ENCODE results near the gene MAP4K2.

Gene MAP4K2

DNA sequence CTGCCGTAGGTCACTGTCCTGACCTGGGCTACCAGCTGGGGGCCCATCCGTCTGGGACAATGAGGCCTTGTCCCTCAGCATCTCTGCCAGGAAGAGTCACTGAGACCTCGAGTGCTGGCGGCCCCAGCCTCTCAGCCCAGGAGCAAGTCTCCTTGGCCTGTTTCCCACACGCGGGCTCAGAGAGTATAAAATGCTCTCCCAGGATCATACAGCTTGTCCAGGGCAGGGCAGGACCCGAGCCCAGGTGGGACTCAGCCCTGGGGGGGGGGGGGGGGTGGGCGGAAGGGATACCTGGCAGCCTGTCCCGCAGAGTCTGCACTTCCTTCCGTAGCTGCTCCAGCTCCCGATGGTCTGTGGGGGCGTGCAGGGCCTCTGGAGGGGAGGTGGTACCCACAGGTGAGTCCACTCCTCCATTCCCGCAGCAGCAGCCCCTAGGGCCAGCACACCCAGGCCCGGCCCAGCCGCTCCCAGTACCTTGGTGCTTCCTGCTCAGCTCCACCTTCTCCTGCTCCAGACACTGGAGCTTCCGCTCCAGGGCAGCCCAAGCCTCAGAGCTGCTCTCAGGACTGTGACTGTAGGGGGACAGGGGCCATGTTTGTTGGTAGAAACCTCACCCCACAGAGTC lies 33.5 kb upstream of the MAP4K2 start:
- Histone ChIP-seq H3K4me3 (ENCODE audit: low read depth, low read length, poor library complexity, severe bottlenecking) (no peak overlapping the region), H3K9ac (ENCODE audit: low read length) (no peak overlapping the region), H3K9me2 (ENCODE audit: low read depth, low read length) (no peaks in the 10 kb centered on the region), H3K79me2 (ENCODE audit: insufficient read depth, low read length) (no peaks in the 10 kb centered on the region), H3K27me3 (ENCODE audit: insufficient read depth, low read length) (no peaks in the 10 kb centered on the region), H3K4me2 (ENCODE audit: low read length) (no peak overlapping the region), H3K4me1 (ENCODE audit: insufficient read depth, low read length, severe bottlenecking) (no peaks in the 10 kb centered on the region), H3K9me3 (ENCODE audit: low read length) (no peaks in the 10 kb centered on the region), H4K20me1 (ENCODE audit: insufficient read depth, low read length) (no peaks in the 10 kb centered on the region), H3F3A (ENCODE audit: insufficient read depth, low read length) (no peaks in the 10 kb centered on the region), H3K27ac (ENCODE audit: low read depth, low read length, poor library complexity, severe bottlenecking) (no peak overlapping the region), H3K36me3 (ENCODE audit: insufficient read depth, low read length) (peaks cover 48% of the 10 kb centered on the region), H2AFZ (ENCODE audit: low read length) (no peak overlapping the region)
- TF ChIP-seq CTCF (IDR thresholded peaks at IDR 0.05; ENCODE audit: low read length) = no peak
- no peak for TF ChIP-seq EZH2 (IDR thresholded peaks at IDR 0.05; ENCODE audit: borderline replicate concordance, low read length)

- Histone ChIP-seq H3K79me2 (ENCODE audit: insufficient read depth, low read length) (no peaks in the 10 kb centered on the region), H3K27ac (ENCODE audit: low read depth, low read length, poor library complexity, severe bottlenecking) (no peak overlapping the region), H4K20me1 (ENCODE audit: insufficient read depth, low read length) (no peaks in the 10 kb centered on the region), H3K27me3 (ENCODE audit: insufficient read depth, low read length) (no peaks in the 10 kb centered on the region), H3K36me3 (ENCODE audit: insufficient read depth, low read length) (peaks cover 53% of the 10 kb centered on the region), H3K4me2 (ENCODE audit: low read length) (no peak overlapping the region), H3K4me1 (ENCODE audit: insufficient read depth, low read length, severe bottlenecking) (no peaks in the 10 kb centered on the region), H3K9me3 (ENCODE audit: low read length) (no peaks in the 10 kb centered on the region), H2AFZ (ENCODE audit: low read length) (no peak overlapping the region), H3K4me3 (ENCODE audit: low read depth, low read length, poor library complexity, severe bottlenecking) (no peak overlapping the region), H3K9me2 (ENCODE audit: low read depth, low read length) (no peaks in the 10 kb centered on the region), H3K9ac (ENCODE audit: low read length) (no peak overlapping the region), H3F3A (ENCODE audit: insufficient read depth, low read length) (no peaks in the 10 kb centered on the region)
- no peak for TF ChIP-seq EZH2 (IDR thresholded peaks at IDR 0.05; ENCODE audit: borderline replicate concordance, low read length)
- TF ChIP-seq CTCF (IDR thresholded peaks at IDR 0.05; ENCODE audit: low read length) = no peak
Observed at GRCh38 chr11:64835616-64836447, 32.8 kb upstream of the MAP4K2 start.

DNA sequence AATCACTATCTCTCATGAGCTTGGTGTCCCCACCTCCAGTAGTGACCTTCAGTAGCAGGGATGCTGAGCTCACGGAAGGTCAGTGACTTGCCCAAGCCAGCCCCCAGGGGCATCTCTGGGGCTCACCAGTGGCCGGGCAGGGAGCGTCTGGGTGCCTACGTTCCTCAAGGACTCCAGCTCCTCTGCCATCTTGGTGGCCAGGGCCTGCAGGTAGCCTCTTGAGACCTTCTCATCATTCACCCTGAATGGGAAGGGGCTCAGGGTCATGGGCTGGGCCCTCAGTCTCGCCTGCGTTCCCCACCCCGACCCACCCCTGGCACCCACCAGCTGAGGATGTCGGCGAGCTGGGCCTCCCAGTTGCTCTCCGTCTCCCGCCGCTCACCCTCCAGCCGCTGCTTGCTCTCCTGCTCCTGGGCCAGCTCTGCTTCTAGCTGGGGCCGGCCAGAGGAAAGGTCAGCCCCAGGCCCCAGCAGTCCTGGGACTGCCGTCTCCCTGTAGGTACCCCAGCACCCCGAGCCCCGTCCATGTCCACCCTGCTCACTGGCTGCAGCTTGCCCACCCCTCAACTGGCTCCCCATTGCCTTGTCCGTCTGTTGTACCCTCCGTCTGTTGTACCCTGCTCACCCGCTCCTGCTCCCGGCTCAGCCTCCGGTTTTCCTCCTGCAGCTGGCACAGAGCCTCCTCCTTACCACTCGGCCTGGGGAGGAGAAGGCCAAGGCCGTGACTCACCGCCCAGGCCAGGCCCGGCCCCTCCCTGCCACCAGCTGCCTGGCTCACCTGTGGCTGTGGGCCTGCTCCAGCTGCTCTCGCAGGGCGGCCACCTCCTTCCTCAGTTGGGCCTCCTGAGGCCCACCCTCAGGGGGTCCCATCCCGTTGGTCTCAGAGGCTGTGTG lies 32.0 kb upstream of the MAP4K2 start:
- Histone ChIP-seq H3K9me2 (ENCODE audit: low read depth, low read length) (no peaks in the 10 kb centered on the region), H3K36me3 (ENCODE audit: insufficient read depth, low read length) (peaks cover 55% of the 10 kb centered on the region), H2AFZ (ENCODE audit: low read length) (no peak overlapping the region), H3K9me3 (ENCODE audit: low read length) (no peaks in the 10 kb centered on the region), H4K20me1 (ENCODE audit: insufficient read depth, low read length) (no peaks in the 10 kb centered on the region), H3F3A (ENCODE audit: insufficient read depth, low read length) (no peaks in the 10 kb centered on the region), H3K4me3 (ENCODE audit: low read depth, low read length, poor library complexity, severe bottlenecking) (no peak overlapping the region), H3K79me2 (ENCODE audit: insufficient read depth, low read length) (no peaks in the 10 kb centered on the region), H3K27ac (ENCODE audit: low read depth, low read length, poor library complexity, severe bottlenecking) (no peak overlapping the region), H3K4me2 (ENCODE audit: low read length) (no peak overlapping the region), H3K4me1 (ENCODE audit: insufficient read depth, low read length, severe bottlenecking) (no peaks in the 10 kb centered on the region), H3K9ac (ENCODE audit: low read length) (no peak overlapping the region), H3K27me3 (ENCODE audit: insufficient read depth, low read length) (no peaks in the 10 kb centered on the region)
- TF ChIP-seq EZH2 (IDR thresholded peaks at IDR 0.05; ENCODE audit: borderline replicate concordance, low read length) = no peak
- TF ChIP-seq CTCF (IDR thresholded peaks at IDR 0.05; ENCODE audit: low read length) = no peak
